Pulmonary artery endothelial cell (primary cell): ENCODE data around the gene DYRK1A. TPM values are rescaled to one million over a fixed set of nuclear protein-coding genes. Genes with fewer than 3 reads are reported as not detected.

Source experiments
- DNase-seq: peaks from one replicate; pipeline ENCODE4 v3.0.0-alpha.2; 2011; ENCODE audit warnings: low read depth, low spot score
- total RNA-seq: library from RNA; depleted of rRNA; stranded (reverse); fragments of >200 nt; gene quantifications from 2 replicates; pipeline ENCODE4 v1.2.3, GENCODE V29; 2014

Gene DYRK1A
- total RNA-seq, 1 donor from 2014 or later, result 51.6 TPM

GRCh38 chr21:37365517-37366481 lies 774 bp upstream of the DYRK1A start:
- DNase-seq, result no peak

- no peak for DNase-seq
Observed at GRCh38 chr21:37367336-37367702, 746 bp downstream of the DYRK1A start.

GRCh38 chr21:37367703-37368540 lies 1.3 kb downstream of the DYRK1A start:
- DNase-seq, result no peak

GRCh38 chr21:37368541-37369279 lies 2.1 kb downstream of the DYRK1A start:
- DNase-seq, result no peak

GRCh38 chr21:37369307-37369854 lies 2.8 kb downstream of the DYRK1A start:
- DNase-seq, result no peak

GRCh38 chr21:37370152-37371040 lies 3.8 kb downstream of the DYRK1A start:
- DNase-seq, result no peak

- no peak for DNase-seq
Observed at GRCh38 chr21:37371041-37371397, 4.4 kb downstream of the DYRK1A start.

GRCh38 chr21:37372127-37372731 lies 5.7 kb downstream of the DYRK1A start:
- no peak for DNase-seq

GRCh38 chr21:37372951-37373350 lies 6.4 kb downstream of the DYRK1A start:
- DNase-seq, result no peak

- DNase-seq, result no peak
Observed at GRCh38 chr21:37373539-37373938, 7.0 kb downstream of the DYRK1A start.

- no peak for DNase-seq
Observed at GRCh38 chr21:37374027-37374426, 7.5 kb downstream of the DYRK1A start.

- DNase-seq, result no peak
Observed at GRCh38 chr21:37375866-37376574, 9.4 kb downstream of the DYRK1A start.

- DNase-seq, result no peak
Observed at GRCh38 chr21:37378700-37379139, 12.1 kb downstream of the DYRK1A start.

GRCh38 chr21:37380349-37381323 lies 14.1 kb downstream of the DYRK1A start:
- DNase-seq, result no peak

- no peak for DNase-seq
Observed at GRCh38 chr21:37381883-37382585, 15.5 kb downstream of the DYRK1A start.

- DNase-seq, result no peak
Observed at GRCh38 chr21:37383086-37383485, 16.5 kb downstream of the DYRK1A start.

GRCh38 chr21:37383784-37384311 lies 17.3 kb downstream of the DYRK1A start:
- no peak for DNase-seq
